ENCODE results near the gene RBM6.

DNA sequence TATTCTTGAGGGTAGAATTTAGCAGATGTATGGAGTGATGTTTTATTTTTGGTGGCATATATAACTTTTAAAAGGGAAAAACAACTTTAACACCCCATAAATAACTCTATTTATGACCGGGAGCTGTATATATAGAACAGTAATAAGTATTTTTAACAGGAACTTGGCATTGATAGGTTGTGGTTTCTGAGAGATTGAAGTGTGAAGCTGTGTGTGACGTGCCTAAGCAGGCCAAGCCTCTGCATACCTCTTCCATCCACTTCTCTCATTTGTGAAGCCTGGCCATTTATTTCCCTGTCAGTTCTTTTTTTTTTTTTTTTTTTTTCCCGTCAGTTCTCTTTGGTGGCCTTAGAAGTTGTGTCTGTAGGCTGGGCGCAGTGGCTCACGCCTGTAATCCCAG, 171.8 kb downstream of the RBM6 start:
- TF ChIP-seq CTCF (IDR thresholded peaks at IDR 0.05) = no peak
- TF ChIP-seq POLR2A (IDR thresholded peaks at IDR 0.05) = no peak

Data from heart left ventricle (tissue), 13 donors.